ENCODE data around the gene GNAI2.

GNAI2 gene

DNA sequence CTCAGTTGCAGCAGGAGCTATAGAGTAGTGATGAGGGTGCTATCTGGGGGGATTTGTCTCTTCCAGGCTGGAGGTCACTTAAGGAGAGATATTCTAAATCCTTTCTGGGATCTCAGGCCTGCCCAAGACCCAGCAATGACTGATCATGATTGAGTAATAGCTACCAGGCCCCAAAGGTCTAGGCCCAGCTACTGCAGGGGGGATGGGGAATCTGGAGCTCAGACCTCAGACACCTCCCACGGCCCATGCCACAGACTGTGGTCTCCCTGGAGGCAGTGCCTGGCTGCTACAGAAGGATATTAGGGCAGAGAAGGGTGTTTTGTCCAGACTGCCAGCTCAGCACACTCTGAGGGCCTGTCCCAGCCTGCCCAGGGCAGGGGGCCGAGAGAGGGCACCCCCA, 24.1 kb upstream of the GNAI2 start:
- no peak for DNase-seq (ENCODE audit: insufficient read length, low spot score)
- no peak for FAIRE-seq
- no peak for TF ChIP-seq POLR2A (IDR thresholded peaks at IDR 0.05; ENCODE audit: low read depth, low read length)

DNA sequence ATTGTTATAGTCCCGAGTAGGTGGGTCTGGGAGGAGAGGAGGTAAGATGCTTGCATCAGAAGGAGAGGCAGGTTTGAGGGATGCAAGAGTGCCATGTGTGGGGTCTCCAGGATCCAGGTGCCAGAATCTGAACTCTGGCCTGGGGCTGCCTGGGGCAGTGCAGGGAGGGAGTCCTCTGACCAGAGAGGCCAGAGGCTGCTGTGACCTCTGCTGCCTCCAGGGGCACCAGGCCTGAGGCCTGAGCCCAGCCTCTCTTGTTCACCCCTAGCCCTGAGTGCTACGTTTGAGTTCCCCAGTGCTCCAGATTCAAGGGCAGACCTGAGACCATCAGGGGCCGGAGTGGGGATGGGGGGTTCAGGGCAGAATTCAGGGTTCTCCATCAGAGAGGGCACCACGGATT, 23.5 kb upstream of the GNAI2 start:
- DNase-seq (ENCODE audit: insufficient read length, low spot score) (no peak), FAIRE-seq (no peak)

DNA sequence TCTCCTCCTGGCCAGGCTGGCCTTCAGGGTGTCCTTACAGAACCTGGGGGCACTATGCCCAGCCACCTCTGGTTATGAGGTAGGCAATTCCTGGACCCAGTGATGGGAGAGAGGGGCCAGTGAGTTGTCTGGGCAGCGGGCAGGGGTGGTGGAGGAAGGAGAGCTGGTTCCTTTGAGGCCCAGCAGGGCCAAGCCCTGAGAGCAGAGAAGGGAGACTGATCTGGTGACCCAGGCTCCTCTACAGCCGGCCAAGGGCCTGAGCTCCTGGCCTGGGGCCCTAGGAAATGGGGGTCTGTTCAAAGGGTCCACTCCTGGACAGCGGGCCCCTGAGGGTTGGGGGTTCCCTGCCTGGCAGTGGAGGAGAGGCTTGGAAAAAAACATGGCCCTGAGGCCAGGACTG, 23.0 kb upstream of the GNAI2 start:
- FAIRE-seq (no peak), DNase-seq (ENCODE audit: insufficient read length, low spot score) (no peak)
- TF ChIP-seq POLR2A (IDR thresholded peaks at IDR 0.05; ENCODE audit: low read depth, low read length), result no peak

More for the DNA sequence above, 23.5 kb upstream of the GNAI2 start:
- TF ChIP-seq POLR2A (IDR thresholded peaks at IDR 0.05; ENCODE audit: low read depth, low read length), result no peak

DNA sequence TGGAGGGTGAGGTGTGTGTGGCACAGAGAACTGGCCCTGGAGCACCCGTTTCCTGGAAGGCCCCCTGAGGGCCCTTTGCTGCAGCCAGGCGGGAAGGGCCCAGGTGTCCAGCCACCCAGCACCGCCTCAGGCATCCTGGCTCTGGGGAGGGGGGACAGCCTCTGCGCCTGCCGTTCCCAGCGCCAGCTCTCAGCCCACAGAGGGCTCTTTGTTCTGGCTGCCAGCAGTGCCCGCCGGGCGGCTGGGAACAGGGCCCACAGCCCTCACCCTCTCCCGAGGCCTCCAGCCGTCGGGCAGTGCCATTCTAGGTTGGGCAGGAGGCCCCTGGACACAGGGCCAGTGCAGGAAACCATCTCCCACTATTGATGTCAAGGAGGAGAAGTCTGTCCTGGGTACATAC, 22.6 kb upstream of the GNAI2 start:
- no peak for TF ChIP-seq POLR2A (IDR thresholded peaks at IDR 0.05; ENCODE audit: low read depth, low read length)
- DNase-seq (ENCODE audit: insufficient read length, low spot score) (no peak), FAIRE-seq (no peak)

DNA sequence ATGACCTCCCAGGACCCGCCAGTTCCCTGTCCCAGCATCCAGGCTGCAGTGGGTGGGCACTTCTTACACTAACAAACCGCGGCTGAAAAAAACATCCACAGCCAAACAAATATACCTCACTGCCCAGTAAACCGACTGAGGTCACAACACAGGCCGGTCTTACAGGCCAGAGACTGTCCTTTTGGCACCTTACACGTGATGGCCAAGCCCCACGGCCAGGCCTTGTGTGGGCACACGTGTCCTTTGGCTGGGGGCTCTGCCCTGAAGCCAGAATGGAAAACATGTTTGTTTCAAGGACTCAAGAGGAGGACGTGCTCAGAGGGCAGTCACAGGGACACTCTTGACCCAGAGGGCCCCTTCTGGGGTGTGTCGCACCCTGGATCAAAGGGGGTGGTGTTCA, 21.2 kb upstream of the GNAI2 start:
- no peak for DNase-seq (ENCODE audit: insufficient read length, low spot score)
- no peak for FAIRE-seq
- no peak for TF ChIP-seq POLR2A (IDR thresholded peaks at IDR 0.05; ENCODE audit: low read depth, low read length)

DNA sequence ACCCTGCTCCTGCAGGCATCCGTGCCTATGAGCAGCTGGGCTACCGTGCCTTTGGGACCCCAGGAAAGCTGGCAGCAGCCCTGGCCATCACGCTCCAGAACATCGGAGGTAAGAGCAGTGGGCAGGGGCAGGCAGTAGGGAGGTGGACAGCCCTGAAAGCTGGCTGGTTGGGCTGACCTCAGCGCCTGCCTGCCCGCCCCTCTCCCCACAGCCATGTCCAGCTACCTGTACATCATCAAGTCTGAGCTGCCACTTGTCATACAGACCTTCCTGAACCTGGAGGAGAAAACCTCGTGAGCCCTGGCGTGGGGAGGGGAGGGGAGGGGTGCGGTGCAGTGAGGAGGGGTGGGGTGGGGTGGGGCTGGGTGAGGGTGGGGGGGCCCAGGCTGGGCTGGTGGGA, 20.5 kb upstream of the GNAI2 start:
- DNase-seq (ENCODE audit: insufficient read length, low spot score) (no peak), FAIRE-seq (no peak)
- no peak for TF ChIP-seq POLR2A (IDR thresholded peaks at IDR 0.05; ENCODE audit: low read depth, low read length)

DNA sequence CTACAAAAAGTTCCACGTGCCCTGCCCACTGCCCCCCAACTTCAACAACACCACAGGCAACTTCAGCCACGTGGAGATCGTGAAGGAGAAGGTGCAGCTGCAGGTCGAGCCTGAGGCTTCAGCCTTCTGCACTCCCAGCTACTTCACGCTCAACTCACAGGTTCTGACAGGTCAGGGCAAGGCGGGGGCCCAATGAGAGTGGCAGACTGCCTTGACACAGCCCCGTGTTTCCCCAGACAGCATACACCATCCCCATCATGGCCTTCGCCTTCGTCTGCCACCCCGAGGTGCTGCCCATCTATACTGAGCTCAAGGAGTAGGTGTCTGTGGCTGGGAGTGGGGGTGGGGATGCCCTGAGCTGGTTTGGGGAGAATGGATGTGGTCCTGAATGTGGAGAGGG, 18.3 kb upstream of the GNAI2 start:
- TF ChIP-seq POLR2A (IDR thresholded peaks at IDR 0.05; ENCODE audit: low read depth, low read length), result no peak
- FAIRE-seq (no peak), DNase-seq (ENCODE audit: insufficient read length, low spot score) (no peak)

DNA sequence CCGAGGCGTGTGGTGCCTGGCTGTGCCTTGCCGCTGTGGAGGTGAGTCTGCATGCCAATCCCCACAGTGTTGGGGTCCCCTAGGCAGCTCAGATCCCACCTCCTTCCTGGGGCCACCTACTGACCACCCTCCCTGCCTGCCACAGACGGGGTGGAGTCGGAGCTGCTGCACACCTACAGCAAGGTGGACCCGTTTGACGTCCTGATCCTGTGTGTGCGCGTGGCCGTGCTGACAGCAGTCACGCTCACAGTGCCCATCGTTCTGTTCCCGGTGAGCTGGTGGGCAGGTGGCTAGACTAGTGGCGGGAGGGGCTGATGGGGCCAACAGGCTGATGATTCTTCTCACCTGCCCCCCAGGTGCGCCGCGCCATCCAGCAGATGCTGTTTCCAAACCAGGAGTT, 17.6 kb upstream of the GNAI2 start:
- no peak for DNase-seq (ENCODE audit: insufficient read length, low spot score)
- no peak for TF ChIP-seq POLR2A (IDR thresholded peaks at IDR 0.05; ENCODE audit: low read depth, low read length)
- no peak for FAIRE-seq

DNA sequence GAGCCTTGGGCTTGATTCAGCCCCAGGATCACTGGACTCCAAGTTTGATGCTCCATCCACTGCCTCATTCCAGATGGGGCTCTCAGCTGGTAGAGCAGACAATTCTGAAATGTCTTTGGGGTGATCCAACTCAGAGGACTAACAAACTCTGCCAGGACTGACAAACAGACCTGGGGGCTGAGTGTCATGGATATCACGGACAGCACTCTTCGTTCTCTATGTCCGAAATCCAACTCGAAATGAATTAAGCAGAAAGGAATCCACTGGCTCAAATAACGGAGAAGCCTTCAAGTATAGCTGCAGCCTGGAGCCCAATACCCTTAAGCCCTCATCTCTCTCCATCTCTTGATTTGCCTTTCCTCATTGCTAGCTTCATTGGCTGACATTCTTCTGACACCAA, 16.7 kb upstream of the GNAI2 start:
- DNase-seq (ENCODE audit: insufficient read length, low spot score) (no peak), FAIRE-seq (no peak)
- no peak for TF ChIP-seq POLR2A (IDR thresholded peaks at IDR 0.05; ENCODE audit: low read depth, low read length)

DNA sequence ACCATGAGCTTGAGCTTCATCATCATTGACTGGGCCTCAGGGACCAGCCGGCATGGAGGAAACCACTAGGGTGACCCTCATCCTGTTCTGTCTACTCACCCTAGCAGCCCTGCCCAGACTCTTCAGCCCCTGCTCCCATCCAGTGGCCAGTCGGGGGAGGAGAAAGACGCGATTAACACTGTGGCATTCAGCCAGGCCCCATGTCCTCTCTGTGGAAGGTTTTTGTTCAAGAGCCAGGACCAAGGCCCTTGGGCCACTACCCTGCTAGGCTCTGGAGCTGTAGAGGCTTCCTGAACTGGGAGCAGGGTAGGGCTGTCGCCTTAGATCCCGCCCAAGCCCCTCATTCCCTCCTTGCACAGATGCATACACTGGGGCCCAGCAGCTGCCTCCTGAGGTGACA, 15.9 kb upstream of the GNAI2 start:
- DNase-seq (ENCODE audit: insufficient read length, low spot score) (no peak), FAIRE-seq (no peak)
- no peak for TF ChIP-seq POLR2A (IDR thresholded peaks at IDR 0.05; ENCODE audit: low read depth, low read length)

DNA sequence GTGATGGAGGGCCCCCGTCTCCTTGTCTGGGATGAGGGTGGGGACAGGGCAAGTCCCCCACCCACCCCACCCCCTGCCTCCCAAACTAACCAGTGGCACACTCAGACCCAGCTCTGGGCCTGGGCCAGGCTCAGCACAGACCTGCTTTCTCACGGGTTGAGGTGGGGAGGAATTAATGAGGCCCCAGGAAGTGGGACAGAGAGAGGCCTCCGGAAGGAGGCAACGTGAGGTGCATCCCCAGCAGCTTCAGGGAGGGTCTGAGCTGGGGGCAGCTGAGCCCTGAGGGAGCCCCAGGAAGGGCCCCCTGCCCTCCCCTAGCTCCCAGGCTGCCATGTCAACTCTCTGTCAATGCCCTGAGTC, 15.0 kb upstream of the GNAI2 start:
- no peak for TF ChIP-seq POLR2A (IDR thresholded peaks at IDR 0.05; ENCODE audit: low read depth, low read length)
- FAIRE-seq, result no peak
- no peak for DNase-seq (ENCODE audit: insufficient read length, low spot score)

DNA sequence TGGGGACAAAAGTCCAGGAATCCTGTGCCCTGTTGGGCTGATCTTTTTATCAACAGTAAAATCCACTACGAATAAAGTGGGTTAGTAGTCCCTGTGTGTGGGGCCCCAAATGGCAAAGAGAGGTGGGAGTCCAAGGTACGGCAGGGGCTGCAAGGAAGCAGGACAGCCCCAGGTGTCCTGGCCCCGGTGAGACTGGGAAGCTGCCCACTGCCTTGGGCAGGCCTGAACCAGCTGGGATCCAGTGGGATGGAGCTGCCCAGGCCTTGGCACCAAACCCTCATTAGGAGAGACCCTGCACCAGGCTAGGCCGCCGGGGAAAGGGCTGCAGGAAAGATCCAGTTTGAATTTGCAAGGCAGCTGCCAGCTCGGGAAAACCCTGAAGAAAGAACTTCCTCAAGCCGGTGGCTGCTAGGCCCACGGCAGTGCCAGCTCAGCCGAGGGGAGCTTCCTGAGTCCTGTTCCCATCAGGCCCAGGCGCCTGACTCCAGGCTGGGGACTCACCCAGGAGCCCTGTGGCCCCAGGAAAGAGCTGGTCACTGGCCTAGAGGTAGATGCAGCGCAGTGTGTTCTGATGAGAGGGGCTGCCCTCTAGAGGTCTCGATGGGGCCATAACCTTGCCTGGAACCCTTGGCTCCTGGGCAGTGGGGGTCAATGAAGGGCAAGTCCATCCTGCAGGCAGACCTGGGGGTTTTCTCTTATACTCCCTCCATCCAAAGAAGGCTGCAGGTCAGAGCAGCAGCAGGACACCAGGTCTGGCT, 14.4 kb upstream of the GNAI2 start:
- FAIRE-seq, result no peak
- no peak for DNase-seq (ENCODE audit: insufficient read length, low spot score)
- no peak for TF ChIP-seq POLR2A (IDR thresholded peaks at IDR 0.05; ENCODE audit: low read depth, low read length)

DNA sequence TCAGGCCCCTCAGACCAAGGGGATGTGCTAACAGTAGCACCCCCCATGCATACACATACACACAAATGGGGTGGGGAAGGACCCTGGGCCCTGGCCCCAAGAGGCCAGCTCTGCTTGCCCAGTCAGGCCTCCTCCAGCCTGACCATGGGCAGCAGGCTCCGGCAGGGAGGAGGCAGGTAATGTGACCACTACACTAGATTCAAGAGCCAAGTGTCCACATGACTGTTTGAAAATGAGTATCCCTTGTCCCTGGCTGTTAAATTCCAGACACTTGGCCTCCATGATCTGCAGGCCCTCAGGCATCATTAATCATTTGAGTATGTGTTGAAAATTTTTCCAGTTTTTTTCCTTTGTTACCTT, 13.9 kb upstream of the GNAI2 start:
- no peak for TF ChIP-seq POLR2A (IDR thresholded peaks at IDR 0.05; ENCODE audit: low read depth, low read length)
- DNase-seq (ENCODE audit: insufficient read length, low spot score) (no peak), FAIRE-seq (no peak)

DNA sequence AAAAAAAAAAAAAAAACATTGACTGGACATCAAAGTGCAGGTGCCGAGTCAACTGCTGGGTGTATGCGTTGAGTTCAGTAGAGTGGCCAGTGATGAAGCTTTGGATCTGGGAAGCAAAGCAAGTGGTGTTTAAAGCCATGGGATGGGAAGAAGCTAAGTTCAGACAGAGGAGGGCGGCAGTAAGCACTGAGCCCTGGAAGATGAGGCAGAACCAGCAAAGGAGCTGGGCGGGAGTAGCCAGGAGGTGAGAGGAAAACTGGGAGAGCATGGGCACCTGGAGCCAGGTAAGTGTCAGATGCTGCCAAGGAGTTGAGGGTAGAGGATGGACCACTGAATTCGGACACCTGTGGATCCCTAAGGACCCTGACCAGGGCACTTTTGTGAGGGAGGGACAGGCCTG, 11.4 kb upstream of the GNAI2 start:
- no peak for TF ChIP-seq POLR2A (IDR thresholded peaks at IDR 0.05; ENCODE audit: low read depth, low read length)
- FAIRE-seq (no peak), DNase-seq (ENCODE audit: insufficient read length, low spot score) (no peak)

DNA sequence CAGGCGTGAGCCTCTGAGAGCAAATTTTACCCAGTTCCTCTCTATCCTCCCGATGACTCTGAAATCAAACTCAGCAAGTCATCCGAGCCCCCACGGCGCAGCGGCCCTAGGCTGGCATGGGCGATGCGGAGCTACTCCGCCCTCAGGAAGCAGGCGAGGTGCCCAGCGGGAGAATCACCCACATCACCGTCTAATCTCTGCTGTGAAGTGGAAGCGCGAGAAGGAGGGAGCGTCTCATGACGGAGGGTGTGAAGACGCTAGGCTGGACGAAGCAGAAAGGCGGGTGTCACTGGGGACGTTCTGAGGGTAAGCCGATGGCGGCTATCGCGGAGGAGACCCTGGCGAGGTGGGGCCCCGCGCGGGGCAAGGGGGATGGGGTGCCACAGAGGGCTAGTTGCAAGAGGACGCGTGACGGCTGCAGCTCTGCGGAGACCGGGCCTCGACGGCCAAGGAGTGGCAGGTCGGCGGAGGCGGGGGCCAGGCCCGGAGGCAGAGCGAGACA, 9.1 kb upstream of the GNAI2 start:
- TF ChIP-seq POLR2A (IDR thresholded peaks at IDR 0.05; ENCODE audit: low read depth, low read length), result no peak
- FAIRE-seq, result no peak
- DNase-seq (ENCODE audit: insufficient read length, low spot score), result peak; percentile 77

Measured in H54 (cell line).